Thyroid gland (tissue), 4 donors: Measurements from ENCODE around the gene CYP2B6.

ENCODE experiments used
- CTCF ChIP-seq, 6 experiments: fragments of 200-600 bp in 3 of 6; fragments of 450-650 bp in 3 of 6; sonication (generic) in 3 of 6; IDR thresholded peaks; one replicate each; pipeline ENCODE4 v1.5.1; 2016 to 2019; ENCODE audit warnings: antibody characterized with exemption in 6 of 6, mild to moderate bottlenecking in 2 of 6, inconsistent platforms in 1 of 6, moderate library complexity in 1 of 6
- POLR2A ChIP-seq, 2 donors: fragments of 450-650 bp; IDR thresholded peaks; one replicate each; pipeline ENCODE4 v1.6.1; 2017; ENCODE audit warnings: antibody characterized with exemption in 2 of 2, mild to moderate bottlenecking in 2 of 2, moderate library complexity in 1 of 2

GRCh38 chr19:41023193-41023592 is 32.1 kb downstream of the CYP2B6 start:
- TF ChIP-seq CTCF (IDR thresholded peaks at IDR 0.05) (no peak), POLR2A (IDR thresholded peaks at IDR 0.05) (no peak)
